GM19468 (cell line): ENCODE measurements around the gene ETNK2.

Experiments
- ATAC-seq: cut with Tn5 transposase; IDR thresholded peaks from one replicate; pipeline ENCODE4 v1.9.1; 2021; ENCODE audit warnings: mild to moderate bottlenecking, moderate library complexity, moderate number of reproducible peaks; ENCODE audit not compliant: unreplicated experiment; ENCODE audit errors: extremely low read depth

Gene ETNK2, protein sequence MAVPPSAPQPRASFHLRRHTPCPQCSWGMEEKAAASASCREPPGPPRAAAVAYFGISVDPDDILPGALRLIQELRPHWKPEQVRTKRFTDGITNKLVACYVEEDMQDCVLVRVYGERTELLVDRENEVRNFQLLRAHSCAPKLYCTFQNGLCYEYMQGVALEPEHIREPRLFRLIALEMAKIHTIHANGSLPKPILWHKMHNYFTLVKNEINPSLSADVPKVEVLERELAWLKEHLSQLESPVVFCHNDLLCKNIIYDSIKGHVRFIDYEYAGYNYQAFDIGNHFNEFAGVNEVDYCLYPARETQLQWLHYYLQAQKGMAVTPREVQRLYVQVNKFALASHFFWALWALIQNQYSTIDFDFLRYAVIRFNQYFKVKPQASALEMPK

GRCh38 chr1:204151552-204152309, at the start of gene ETNK2:
TSS of gene ETNK2 (minus strand) at chr1:204152044. CDS start at chr1:204151852, 192 bp downstream.
- ATAC-seq = no peak

- ATAC-seq = no peak
Measured at GRCh38 chr1:204201348-204202040, 49.6 kb upstream of the ETNK2 start.

DNA sequence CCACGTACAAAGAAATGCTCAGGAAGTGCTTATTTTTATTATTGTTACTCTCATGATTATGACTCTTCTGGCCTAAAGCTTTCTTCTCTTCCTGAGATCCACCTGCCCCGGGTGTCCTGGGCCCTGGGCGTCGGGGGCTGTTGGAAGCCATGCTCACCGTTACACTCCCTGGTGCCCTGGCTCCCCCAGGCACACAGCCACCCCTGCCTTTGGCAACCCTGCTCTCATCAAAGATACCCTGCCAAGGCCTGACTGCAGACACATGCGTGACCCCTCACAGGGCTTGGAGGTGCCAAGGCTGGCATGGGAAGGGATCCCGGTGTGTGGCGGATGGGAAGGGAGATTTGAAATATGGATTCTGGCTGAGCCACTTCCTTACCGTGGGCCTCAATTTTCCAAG, 47.7 kb upstream of the ETNK2 start:
- ATAC-seq = no peak

DNA sequence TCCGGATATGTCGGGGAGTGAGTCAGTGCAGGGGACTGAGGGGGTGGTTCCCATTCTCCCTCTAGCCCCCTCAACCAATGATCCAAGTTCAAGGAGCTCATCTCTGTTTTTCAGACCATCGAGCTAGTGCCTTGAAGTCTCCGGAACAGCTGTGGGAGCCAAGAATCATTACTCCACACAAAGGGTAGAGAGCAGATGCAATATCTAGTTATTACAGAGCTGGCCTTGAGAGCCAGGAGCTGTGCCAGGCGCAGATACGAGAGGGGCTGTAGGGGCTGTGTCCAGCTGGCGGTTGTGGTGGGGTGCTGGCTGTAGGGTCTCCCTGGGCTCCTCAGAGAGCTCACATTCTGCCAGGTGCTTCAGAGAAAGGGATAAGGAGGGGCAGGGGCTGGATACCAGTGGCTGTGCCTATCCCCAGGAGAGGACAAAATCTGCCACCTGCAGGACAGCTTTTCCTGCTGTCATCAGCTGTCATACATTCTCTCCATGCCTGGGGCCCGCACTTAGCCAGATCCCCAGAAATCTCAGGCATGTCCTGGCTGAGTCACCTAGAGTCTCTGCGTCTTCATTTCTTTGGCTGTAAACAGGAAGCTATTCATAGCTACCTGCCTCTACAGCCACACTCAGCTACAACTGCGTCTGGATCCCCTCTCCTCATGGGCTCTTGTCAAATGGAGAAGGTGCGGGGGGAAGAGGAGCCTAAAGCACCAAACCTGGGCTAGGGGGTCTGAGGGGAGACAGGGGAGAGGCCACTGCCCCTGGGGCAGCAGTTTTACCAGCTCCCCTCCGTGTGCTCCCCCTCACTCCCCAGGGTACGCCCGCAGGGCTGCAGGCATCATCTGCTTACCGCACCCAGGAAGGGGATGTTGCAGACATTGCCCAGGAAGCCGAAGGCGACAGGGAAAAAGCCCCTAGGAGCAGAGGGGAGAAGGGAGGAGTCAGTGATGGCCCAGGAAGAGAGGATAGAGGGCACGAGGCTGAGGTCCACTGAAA, 46.8 kb upstream of the ETNK2 start:
- ATAC-seq = no peak

GRCh38 chr1:204197068-204197467, 45.2 kb upstream of the ETNK2 start:
- ATAC-seq = no peak

GRCh38 chr1:204196068-204196795, 44.4 kb upstream of the ETNK2 start, which contains the start of gene KISS1:
TSS of gene KISS1 (minus strand) at chr1:204196491. CDS start at chr1:204192876, 3,615 bp downstream.
- ATAC-seq = no peak

DNA sequence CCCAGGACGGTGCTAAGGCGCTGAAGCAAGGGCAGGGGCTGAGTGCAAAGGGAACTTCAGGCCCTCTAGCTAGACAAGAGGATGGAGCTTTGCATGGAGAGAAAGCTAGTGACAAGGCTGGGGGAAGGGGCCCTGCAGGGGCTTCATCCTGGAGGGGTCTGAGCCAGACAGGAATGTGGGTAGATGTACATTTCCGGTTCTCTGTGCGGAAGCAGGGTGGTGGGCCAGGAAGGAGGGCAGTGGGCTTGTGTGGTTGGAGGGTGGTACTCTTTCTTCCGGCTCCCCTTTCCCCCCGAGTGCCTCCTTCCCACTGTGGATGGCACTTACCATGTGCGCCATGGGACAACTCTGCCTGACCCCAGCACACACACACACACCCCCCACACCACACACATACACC, 42.9 kb upstream of the ETNK2 start:
- no peak for ATAC-seq

GRCh38 chr1:204194080-204194479, 42.2 kb upstream of the ETNK2 start:
- ATAC-seq = no peak

- ATAC-seq = no peak
Measured at GRCh38 chr1:204192589-204193352, 40.9 kb upstream of the ETNK2 start.

DNA sequence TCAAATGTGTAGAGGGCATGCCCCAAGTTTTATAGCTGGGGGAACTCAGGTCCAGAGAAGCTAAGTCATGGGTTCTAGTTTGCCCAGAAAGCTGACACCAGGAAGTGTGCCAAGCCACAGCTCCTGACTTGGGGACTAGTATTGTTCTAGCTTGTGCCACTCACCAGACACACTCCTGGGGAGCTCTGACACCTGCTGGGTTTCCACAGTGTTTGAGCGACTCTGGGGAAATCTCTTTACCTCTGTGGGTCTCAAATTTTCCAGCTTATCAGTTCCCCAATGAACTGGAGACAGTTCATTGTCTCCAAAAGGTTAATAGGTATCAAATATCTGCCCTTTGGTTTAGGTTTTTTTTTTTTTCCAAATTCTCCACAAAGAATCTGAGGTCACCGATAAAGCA, 40.2 kb upstream of the ETNK2 start:
- no peak for ATAC-seq

DNA sequence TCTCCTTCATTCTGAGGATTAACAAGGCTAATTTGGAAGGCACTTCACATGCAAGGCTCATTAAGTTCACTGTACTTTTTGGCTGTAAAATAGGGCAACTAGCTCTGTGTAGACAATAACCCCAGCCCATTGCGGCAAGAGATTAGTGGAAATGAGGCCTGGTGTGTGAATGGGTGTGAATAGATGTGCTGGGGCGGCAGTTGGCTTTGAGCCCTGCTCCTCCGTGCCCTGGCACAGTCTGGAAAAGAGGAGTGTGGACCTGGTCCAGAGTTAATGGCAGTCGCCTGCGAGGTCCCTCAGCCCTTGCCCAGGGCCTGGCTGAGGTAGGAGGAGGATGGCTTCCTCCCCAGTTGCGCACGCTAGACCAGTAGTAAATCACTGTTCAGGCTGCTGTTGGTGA, 39.6 kb upstream of the ETNK2 start:
- no peak for ATAC-seq

DNA sequence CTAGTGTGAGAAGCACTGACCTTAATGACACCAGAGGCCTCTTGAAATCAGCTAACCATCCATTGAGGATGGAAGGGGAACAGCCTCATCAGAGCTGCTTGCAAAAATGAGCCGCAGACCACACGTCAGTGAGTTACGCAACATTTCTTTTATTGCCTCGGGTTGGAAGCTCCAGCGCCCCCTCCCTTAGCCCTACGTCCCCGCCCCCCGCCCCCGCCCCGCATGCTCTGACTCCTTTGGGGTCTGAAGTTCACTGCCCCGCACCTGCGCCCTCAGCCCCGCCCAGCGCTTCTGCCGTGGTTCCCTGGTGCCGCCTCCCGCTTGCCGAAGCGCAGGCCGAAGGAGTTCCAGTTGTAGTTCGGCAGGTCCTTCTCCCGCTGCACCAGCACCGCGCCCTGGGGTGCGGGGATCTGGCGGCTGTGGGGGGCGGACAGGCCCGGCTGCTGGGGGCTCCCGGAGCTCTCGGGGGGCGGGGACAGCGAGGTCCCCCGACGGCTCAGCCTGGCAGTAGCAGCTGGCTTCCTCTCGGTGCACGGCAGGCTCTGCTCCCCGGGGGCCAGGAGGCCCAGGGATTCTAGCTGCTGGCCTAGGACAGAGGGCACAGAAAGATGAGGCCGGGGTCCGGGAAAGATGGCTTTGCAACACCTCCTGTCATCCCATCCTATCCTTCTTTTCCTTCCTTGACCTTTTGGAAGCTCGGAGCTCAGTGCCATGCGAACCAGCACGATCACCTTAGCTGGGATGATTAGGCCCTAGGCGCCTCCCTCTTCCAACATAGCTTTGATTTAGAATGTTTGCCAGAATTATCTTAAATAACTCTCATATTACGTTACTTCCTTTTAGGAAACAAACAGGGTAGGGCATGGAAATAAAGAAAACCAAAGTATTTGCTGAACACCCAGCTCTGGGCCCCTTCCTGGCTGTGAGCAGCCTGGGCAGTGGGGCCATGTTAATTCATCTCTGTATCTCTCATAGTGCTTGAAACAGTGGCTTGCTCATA, 38.7 kb upstream of the ETNK2 start:
- ATAC-seq = no peak

GRCh38 chr1:204188959-204189639, 37.3 kb upstream of the ETNK2 start:
- no peak for ATAC-seq

GRCh38 chr1:204186597-204186996, 34.8 kb upstream of the ETNK2 start:
- no peak for ATAC-seq

- ATAC-seq = no peak
Measured at GRCh38 chr1:204181116-204181515, 29.3 kb upstream of the ETNK2 start.

DNA sequence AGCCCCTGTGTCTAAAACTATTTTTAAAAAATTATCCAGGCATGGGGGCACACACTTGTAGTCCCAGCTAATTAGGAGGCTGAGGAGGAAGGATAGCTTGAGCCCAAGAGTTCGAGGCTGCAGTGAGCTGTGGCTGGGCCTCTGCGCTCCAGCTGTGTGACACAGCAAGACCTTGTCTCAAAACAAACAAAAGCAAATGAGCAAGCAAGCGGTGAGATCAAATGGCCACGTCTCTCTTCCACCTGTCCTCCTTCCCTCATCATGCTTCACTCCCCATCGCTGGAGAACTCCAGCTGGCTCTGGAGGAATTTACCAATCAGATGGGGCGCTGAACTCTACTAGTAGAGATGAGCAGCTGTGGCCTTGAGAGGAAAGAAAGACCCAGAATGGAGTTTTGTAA, 28.3 kb upstream of the ETNK2 start:
- ATAC-seq = no peak
